Epithelial cell of esophagus (primary cell): Measurements from ENCODE around the gene RPP30.

Experiments
- DNase-seq: peaks from one replicate; pipeline ENCODE4 v3.0.0; 2010; ENCODE audit warnings: low read depth
- H3K4me3 ChIP-seq: 2 replicates; pipeline ENCODE4 v1.5.1; 2011; ENCODE audit warnings: mild to moderate bottlenecking, low read length, control low read depth
- TF ChIP-seq, protein P1 (sequence below): IDR thresholded peaks from 2 replicates; pipeline ENCODE4 v1.5.1; 2011; ENCODE audit warnings: low read depth, mild to moderate bottlenecking, low read length, control low read depth, inconsistent platforms; ENCODE audit not compliant: insufficient read depth; ENCODE audit errors: missing control alignments

Gene RPP30

DNA sequence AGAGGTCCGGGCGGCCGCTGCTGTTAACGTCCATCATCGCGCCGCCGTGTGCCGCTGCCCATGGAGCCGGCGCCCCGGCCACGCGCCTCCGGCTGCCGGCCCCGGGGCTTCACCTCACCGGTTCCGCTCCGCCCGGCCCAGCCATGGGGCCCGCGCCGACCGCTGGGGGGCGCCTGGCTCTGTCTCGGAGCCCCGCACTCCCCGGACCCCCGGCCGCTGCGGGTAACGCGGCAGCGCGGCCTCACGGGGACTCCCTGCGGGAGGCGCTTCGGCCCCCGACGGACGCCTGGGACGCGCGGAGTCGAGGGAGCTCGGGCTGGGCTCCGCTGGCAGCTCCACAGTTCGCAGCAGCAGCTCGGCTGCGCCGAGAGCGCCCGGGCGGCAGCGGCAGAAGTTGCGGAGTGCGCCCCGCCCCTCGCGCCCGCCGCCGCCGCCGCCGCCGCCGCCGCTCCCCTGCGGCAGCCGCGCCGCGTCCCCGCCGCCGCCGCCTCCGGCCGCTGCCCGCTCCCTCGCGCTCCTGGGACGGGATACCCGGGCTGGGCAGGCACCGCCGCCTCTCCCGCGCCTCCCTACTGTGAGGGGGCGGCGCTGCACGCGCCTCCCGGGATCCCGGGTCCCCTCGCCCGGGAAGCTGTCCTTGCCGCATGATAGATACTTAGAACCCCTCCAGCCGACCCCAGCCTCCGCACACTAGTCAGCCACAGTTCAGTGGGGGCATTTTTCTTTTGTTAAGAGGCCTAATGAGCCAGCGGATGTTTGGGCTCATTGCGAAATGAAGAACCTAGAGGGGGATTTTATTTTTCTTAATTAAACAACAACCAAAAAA is 13.9 kb upstream of the RPP30 start, which contains the start of gene HTR7:
TSS of gene HTR7 (minus strand) at position 405 of the 826 bp plus-strand sequence. CDS start at position 37, 368 bp downstream.
- peak within 1 kb of the TSS; percentile 65 for H3K4me3 ChIP-seq
- TF ChIP-seq, protein P1, sequence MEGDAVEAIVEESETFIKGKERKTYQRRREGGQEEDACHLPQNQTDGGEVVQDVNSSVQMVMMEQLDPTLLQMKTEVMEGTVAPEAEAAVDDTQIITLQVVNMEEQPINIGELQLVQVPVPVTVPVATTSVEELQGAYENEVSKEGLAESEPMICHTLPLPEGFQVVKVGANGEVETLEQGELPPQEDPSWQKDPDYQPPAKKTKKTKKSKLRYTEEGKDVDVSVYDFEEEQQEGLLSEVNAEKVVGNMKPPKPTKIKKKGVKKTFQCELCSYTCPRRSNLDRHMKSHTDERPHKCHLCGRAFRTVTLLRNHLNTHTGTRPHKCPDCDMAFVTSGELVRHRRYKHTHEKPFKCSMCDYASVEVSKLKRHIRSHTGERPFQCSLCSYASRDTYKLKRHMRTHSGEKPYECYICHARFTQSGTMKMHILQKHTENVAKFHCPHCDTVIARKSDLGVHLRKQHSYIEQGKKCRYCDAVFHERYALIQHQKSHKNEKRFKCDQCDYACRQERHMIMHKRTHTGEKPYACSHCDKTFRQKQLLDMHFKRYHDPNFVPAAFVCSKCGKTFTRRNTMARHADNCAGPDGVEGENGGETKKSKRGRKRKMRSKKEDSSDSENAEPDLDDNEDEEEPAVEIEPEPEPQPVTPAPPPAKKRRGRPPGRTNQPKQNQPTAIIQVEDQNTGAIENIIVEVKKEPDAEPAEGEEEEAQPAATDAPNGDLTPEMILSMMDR: peak; percentile 22
- DNase-seq: peak; percentile 64

DNA sequence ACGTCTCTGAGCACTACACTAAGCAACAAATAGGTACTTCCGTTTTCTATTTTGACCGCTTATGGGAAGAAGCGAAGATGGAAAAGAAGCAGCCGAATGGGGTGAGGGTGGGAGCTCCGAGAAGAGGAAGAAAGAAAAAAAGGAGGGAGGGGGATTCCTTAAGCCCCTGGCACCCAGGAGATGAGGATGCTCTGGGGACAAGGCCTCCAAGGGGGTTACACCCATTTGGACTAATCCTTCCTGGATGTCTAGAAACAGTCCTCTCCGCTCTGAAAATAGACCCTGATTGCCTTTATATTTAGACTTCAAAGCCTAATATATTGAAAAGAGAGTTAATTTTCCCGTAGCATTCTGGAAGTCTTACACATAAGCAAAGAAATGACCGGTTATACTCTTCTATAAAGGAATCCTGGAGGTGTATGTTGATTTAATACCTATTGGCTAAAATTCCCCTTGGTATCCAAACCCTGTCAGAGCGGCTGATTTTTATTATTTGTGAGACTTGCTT is 13.3 kb upstream of the RPP30 start:
- DNase-seq: no peak
- H3K4me3 ChIP-seq: peak overlapping the region; percentile 65
- TF ChIP-seq, protein P1: no peak

DNA sequence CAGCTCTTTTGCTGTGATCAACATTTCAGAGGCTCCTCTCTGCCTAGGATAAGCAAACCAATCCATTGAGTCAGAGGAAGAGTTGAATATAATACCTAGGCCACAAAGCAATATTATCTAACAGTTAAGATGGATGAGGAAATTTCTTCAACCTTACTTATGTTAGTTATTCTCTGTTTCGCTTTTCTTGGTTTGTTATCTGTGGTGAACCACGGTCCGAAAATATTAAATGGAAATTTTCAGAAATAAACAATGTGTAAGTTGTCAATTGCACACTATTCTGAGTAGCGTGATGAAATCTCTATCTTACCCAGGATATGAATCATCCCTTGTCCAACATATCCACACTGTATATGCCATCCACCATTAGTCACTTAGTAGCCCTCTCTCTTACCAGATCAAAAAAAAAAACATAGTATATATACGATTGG is 12.4 kb upstream of the RPP30 start:
- peak; percentile 91 for DNase-seq
- H3K4me3 ChIP-seq: no peak overlapping the region
- TF ChIP-seq, protein P1: no peak

DNA sequence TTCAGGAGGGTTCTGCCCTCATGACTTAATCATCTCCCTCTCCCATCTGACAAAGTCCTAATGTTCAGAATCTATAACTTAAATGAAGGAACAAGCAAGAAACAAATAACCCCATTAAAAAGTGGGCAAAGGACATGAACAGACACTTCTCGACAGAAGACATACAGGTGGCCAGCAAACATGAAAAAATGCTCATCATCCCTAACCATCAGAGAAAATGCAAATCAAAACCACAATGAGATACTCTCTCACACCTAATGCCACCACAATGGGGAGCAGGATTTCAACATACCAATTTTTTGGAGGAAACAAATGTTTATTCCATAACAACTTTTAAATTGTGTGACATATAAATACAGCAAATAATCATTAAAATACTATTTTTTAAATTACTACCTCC is 11.0 kb upstream of the RPP30 start:
- no peak for DNase-seq
- TF ChIP-seq, protein P1: no peak

DNA sequence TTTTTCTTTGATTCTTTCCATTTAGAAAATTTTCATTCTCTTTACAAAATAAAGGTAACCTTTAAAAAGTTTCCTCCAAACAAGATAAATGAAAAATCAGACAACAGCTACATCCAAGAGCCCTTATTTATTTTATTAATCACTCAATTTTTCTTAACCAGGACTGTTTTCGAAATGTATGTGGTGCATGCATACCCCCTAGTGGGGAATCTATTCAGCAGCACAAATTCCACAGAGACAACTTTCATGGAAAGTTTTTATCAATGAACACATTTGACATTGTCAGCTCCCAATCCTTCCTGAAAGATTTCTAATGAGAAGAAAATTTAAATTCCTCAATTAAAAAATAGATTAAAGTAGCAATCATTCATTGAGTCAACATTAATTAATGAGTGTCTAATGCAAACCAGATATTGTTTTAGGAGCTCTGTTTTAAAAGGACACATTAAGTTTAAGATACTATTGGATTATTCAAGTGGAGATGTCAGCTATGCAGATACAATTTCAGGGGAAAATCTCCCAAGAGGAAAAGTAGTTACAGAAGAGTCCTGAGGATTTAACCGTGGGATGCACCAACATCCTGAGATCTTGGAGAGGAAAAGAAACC is 8.8 kb upstream of the RPP30 start:
- peak; percentile 66 for DNase-seq
- TF ChIP-seq, protein P1: peak; percentile 82
- H3K4me3 ChIP-seq: no peak overlapping the region

More for the DNA sequence above, 11.0 kb upstream of the RPP30 start:
- H3K4me3 ChIP-seq: no peak overlapping the region

DNA sequence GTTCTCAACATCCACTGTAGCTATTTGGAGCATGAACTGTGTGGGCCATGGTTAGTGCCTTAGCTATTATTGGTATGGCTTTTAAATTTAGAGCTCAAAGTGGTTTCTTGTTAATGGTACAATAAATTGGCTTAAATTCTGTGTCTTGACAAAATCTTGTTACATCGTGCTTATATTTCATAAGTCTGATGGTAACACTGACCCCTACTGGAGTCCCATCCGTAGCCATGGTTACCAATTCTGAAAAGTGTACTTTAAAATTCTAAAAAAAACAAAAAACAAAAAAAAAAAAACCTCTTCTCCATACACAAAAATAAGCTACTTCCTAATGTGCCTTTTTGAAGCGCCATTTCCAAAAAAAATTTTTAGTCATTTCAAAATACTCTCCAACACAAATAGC is 6.4 kb upstream of the RPP30 start:
- H3K4me3 ChIP-seq: no peak overlapping the region
- DNase-seq: no peak
- TF ChIP-seq, protein P1: peak; percentile 31
